WTC11 (cell line): ENCODE data around the gene SLC49A3.

Source experiments
- ETV6 ChIP-seq: sonication (generic); formaldehyde crosslinking; IDR thresholded peaks from 2 replicates; pipeline ENCODE4 v1.8.1; 2022; ENCODE audit warnings: mild to moderate bottlenecking, missing genetic modification reagents
- FOXP1 ChIP-seq: sonication (generic); formaldehyde crosslinking; IDR thresholded peaks from 2 replicates; pipeline ENCODE4 v1.8.0; 2022; ENCODE audit warnings: missing genetic modification reagents, mild to moderate bottlenecking, moderate library complexity, borderline replicate concordance
- JAZF1 ChIP-seq: fragments of 250-450 bp; sonication (Bioruptor Pico); IDR thresholded peaks from 2 replicates; pipeline ENCODE4 v1.9.0; 2021; ENCODE audit warnings: moderate library complexity, mild to moderate bottlenecking, inconsistent platforms
- MYBL2 ChIP-seq: sonication (generic); formaldehyde crosslinking; IDR thresholded peaks from 2 replicates; pipeline ENCODE4 v1.8.1; 2023; ENCODE audit warnings: mild to moderate bottlenecking, moderate library complexity, missing genetic modification reagents
- NFYB ChIP-seq: sonication (generic); formaldehyde crosslinking; conservative IDR thresholded peaks from 2 replicates; pipeline ENCODE4 v1.8.0; 2022; ENCODE audit warnings: low read depth, missing genetic modification reagents
- NR2C2 ChIP-seq: sonication (generic); formaldehyde crosslinking; IDR thresholded peaks from 2 replicates; pipeline ENCODE4 v1.8.0; 2022; ENCODE audit warnings: mild to moderate bottlenecking, missing genetic modification reagents
- TCF7 ChIP-seq: sonication (generic); formaldehyde crosslinking; IDR thresholded peaks from 2 replicates; pipeline ENCODE4 v1.8.0; 2022; ENCODE audit warnings: mild to moderate bottlenecking, low read depth, missing genetic modification reagents, moderate library complexity
- TEAD1 ChIP-seq: sonication (generic); formaldehyde crosslinking; IDR thresholded peaks from 2 replicates; pipeline ENCODE4 v1.8.0; 2022; ENCODE audit warnings: mild to moderate bottlenecking, missing genetic modification reagents
- ZNF138 ChIP-seq: sonication (generic); formaldehyde crosslinking; conservative IDR thresholded peaks from 2 replicates; pipeline ENCODE4 v1.8.1; 2022; ENCODE audit warnings: mild to moderate bottlenecking, moderate library complexity, missing genetic modification reagents
- ZNF263 ChIP-seq: sonication (generic); formaldehyde crosslinking; IDR thresholded peaks from 2 replicates; pipeline ENCODE4 v1.8.1; 2022; ENCODE audit warnings: low read depth, mild to moderate bottlenecking, moderate library complexity, missing genetic modification reagents
- TF ChIP-seq, protein P1 (sequence below): sonication (generic); formaldehyde crosslinking; IDR thresholded peaks from 2 replicates; pipeline ENCODE4 v1.8.1; 2023; ENCODE audit warnings: mild to moderate bottlenecking, missing genetic modification reagents, borderline replicate concordance
- TF ChIP-seq, protein P2 (sequence below): sonication (generic); formaldehyde crosslinking; IDR thresholded peaks from 2 replicates; pipeline ENCODE4 v1.8.1; 2022; ENCODE audit warnings: missing genetic modification reagents, borderline replicate concordance
- TF ChIP-seq, protein P3 (sequence below): fragments of 200-600 bp; IDR thresholded peaks from 2 replicates; pipeline ENCODE4 v1.8.0; 2022; ENCODE audit warnings: antibody characterized with exemption

DNA sequence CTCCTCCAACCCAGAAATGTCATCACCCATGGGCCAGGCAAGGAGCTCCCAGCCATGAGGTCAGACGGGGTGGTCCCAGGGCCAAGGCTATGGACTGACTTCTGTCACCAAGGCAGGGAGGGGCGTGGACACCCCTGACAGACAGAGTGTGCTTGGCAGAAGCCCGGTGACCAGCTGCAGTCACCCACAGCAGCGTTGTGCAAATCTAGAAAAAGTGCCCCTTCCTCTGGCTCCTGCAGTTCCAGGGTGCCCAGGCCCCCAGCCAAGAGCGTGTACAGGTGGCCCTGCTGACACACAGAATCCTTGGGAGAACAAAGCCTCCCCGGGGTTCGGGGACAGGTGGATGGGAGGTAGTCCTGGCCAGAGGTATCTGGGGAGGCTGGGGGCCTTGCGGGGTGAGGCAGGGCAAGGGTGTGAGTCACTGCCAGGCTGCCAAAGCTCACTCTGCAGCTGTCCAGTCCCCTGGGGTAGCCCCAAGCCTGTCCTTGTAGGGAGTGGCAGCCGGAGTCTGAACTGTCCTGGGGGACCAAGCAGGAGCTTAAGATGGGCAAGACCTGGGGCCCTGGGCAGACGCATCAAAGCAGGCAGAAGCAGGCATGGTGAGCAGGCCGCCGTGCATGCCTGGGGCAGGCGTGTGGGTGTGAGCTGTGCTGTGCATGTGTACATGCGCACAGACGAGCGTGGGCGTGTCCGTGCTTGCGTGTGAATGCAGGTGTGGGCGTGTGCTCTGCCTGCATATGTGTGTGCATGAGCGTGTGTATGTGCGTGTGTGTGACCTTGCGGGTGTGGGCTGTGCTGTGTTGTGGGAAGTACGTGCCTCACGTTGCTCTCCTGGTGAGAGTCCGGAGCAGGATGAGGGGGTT is 11.3 kb downstream of the SLC49A3 start:
- TF ChIP-seq TEAD1 (CRISPR knock-in tag) (no peak), TCF7 (CRISPR knock-in tag) (no peak), ZNF263 (CRISPR knock-in tag) (no peak), FOXP1 (CRISPR knock-in tag) (no peak), MYBL2 (no peak), ZNF138 (CRISPR knock-in tag) (no peak), NFYB (CRISPR knock-in tag) (no peak), JAZF1 (CRISPR knock-in tag) (no peak), NR2C2 (CRISPR knock-in tag) (no peak), ETV6 (CRISPR knock-in tag) (no peak)
- TF ChIP-seq, protein P1, sequence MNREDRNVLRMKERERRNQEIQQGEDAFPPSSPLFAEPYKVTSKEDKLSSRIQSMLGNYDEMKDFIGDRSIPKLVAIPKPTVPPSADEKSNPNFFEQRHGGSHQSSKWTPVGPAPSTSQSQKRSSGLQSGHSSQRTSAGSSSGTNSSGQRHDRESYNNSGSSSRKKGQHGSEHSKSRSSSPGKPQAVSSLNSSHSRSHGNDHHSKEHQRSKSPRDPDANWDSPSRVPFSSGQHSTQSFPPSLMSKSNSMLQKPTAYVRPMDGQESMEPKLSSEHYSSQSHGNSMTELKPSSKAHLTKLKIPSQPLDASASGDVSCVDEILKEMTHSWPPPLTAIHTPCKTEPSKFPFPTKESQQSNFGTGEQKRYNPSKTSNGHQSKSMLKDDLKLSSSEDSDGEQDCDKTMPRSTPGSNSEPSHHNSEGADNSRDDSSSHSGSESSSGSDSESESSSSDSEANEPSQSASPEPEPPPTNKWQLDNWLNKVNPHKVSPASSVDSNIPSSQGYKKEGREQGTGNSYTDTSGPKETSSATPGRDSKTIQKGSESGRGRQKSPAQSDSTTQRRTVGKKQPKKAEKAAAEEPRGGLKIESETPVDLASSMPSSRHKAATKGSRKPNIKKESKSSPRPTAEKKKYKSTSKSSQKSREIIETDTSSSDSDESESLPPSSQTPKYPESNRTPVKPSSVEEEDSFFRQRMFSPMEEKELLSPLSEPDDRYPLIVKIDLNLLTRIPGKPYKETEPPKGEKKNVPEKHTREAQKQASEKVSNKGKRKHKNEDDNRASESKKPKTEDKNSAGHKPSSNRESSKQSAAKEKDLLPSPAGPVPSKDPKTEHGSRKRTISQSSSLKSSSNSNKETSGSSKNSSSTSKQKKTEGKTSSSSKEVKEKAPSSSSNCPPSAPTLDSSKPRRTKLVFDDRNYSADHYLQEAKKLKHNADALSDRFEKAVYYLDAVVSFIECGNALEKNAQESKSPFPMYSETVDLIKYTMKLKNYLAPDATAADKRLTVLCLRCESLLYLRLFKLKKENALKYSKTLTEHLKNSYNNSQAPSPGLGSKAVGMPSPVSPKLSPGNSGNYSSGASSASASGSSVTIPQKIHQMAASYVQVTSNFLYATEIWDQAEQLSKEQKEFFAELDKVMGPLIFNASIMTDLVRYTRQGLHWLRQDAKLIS (CRISPR knock-in tag), result no peak
- TF ChIP-seq, protein P2, sequence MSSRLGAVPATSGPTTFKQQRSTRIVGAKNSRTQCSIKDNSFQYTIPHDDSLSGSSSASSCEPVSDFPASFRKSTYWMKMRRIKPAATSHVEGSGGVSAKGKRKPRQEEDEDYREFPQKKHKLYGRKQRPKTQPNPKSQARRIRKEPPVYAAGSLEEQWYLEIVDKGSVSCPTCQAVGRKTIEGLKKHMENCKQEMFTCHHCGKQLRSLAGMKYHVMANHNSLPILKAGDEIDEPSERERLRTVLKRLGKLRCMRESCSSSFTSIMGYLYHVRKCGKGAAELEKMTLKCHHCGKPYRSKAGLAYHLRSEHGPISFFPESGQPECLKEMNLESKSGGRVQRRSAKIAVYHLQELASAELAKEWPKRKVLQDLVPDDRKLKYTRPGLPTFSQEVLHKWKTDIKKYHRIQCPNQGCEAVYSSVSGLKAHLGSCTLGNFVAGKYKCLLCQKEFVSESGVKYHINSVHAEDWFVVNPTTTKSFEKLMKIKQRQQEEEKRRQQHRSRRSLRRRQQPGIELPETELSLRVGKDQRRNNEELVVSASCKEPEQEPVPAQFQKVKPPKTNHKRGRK (CRISPR knock-in tag), result no peak
- TF ChIP-seq, protein P3, sequence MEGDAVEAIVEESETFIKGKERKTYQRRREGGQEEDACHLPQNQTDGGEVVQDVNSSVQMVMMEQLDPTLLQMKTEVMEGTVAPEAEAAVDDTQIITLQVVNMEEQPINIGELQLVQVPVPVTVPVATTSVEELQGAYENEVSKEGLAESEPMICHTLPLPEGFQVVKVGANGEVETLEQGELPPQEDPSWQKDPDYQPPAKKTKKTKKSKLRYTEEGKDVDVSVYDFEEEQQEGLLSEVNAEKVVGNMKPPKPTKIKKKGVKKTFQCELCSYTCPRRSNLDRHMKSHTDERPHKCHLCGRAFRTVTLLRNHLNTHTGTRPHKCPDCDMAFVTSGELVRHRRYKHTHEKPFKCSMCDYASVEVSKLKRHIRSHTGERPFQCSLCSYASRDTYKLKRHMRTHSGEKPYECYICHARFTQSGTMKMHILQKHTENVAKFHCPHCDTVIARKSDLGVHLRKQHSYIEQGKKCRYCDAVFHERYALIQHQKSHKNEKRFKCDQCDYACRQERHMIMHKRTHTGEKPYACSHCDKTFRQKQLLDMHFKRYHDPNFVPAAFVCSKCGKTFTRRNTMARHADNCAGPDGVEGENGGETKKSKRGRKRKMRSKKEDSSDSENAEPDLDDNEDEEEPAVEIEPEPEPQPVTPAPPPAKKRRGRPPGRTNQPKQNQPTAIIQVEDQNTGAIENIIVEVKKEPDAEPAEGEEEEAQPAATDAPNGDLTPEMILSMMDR, result no peak
